Fibroblast of mammary gland (primary cell): ENCODE data around the gene RIPOR3.

Experiments used
- DNase-seq: peaks from one replicate; pipeline ENCODE4 v3.0.0-alpha.2; 2010; ENCODE audit warnings: low read depth
- H3K4me3 ChIP-seq: 2 replicates; pipeline ENCODE4 v1.5.1; 2011; ENCODE audit warnings: low read depth, mild to moderate bottlenecking, low read length, moderate library complexity; ENCODE audit not compliant: control insufficient read depth
- TF ChIP-seq, protein P1 (sequence below): conservative IDR thresholded peaks from 2 replicates; pipeline ENCODE4 v1.5.1; 2011; ENCODE audit warnings: low read depth, low read length, inconsistent platforms; ENCODE audit not compliant: control insufficient read depth, insufficient read depth

RIPOR3 gene

DNA sequence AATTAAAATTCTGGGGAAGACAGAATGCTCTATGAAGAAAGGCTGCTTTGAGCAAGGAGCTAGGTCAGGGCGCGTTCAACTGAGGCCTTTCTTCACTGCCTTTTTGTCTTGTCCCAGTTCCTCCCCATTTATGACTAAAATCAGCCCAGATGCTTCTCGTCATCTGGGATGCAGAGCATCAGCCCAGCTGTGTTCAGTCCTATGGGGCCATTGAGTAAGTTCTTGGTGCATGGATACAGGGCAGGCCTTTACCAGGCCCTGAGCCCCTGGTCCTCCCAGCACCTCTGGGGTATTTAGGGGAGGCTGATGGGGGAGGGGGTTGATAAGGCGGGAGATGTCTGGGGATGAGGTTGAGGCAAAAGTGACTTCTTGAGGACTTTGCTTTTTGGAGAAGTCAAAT lies 125.5 kb downstream of the RIPOR3 start:
- TF ChIP-seq, protein P1, sequence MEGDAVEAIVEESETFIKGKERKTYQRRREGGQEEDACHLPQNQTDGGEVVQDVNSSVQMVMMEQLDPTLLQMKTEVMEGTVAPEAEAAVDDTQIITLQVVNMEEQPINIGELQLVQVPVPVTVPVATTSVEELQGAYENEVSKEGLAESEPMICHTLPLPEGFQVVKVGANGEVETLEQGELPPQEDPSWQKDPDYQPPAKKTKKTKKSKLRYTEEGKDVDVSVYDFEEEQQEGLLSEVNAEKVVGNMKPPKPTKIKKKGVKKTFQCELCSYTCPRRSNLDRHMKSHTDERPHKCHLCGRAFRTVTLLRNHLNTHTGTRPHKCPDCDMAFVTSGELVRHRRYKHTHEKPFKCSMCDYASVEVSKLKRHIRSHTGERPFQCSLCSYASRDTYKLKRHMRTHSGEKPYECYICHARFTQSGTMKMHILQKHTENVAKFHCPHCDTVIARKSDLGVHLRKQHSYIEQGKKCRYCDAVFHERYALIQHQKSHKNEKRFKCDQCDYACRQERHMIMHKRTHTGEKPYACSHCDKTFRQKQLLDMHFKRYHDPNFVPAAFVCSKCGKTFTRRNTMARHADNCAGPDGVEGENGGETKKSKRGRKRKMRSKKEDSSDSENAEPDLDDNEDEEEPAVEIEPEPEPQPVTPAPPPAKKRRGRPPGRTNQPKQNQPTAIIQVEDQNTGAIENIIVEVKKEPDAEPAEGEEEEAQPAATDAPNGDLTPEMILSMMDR: no peak
- no peak overlapping the region for H3K4me3 ChIP-seq
- no peak for DNase-seq

DNA sequence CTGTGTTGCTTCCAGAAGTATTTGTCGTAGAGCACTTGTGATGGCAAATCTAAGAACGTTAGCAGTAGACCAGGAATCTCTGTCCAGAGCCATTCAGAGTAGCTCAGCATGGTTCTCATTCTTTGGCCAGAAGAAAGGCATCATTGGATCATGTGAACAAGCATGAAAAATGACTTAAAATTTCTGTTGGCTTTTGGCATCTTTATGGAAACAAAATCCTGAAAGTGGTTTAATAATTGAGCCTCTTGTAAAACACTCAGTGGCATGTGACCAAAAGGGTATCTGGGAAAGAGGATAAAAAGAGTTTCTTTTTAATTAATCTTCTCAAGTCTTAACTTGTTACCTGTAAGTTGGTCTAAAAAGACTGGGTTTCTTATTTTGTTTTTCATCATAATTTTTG lies 126.0 kb downstream of the RIPOR3 start:
- TF ChIP-seq, protein P1: no peak
- no peak for DNase-seq
- H3K4me3 ChIP-seq: no peak overlapping the region

DNA sequence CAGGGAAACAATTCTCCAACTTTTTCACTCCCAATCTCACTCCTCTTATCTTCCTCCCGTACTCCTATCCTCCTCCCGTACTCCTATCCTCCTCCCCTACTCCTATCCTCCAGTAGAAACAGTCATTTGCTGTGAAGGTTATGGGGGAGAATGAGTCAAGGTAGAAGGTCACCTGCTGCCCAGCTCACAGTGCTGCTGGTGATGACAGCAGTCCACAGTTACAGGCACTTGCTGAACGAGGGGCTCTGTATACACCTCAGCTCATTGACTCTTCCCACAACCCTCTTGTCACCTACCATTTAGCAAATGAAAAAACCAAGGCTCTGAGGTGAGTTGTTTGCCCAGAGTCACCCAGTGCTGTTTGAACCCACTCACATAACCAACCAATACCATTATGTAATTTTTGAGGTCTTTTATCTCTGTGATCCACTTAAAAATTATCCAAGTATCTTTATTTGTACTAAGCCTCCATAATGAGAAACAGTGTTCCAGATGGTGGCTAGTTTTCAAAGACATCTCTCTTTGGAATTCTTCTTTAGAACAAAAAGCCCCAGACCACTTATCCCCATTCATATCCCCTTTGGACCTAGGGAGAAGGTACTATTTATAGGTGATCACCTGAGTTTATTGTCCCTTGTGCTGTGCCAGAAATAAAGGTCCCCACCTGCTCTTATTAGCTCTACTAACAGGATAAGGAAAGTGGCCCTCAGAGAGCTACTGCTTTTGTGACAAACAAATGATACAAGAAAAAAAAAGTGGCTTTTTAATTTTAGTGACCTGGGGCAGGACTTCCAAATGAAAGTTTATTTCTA lies 128.0 kb downstream of the RIPOR3 start:
- no peak for DNase-seq
- no peak overlapping the region for H3K4me3 ChIP-seq
- TF ChIP-seq, protein P1: no peak

DNA sequence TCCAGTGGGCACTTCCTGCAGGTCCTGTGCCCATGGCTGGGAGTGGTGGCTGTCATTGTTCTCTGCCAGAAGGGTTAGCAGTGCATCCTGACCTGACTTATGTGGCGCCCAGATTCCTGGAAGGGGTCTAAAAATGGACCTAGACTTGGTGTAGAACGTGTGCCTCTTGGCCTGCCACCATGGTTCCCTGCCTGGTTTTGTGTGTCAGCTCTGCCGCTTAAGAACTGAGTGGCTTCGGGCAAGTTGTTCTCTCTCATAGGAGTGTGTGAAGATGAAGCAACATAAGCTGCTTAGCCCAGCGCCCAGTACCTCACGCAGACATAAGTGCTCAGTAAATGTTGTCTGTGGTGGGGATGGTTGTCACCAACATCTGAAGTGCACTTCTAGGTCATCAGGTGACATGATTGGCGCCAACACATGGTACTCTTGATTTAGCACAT lies 129.1 kb downstream of the RIPOR3 start:
- no peak overlapping the region for H3K4me3 ChIP-seq
- TF ChIP-seq, protein P1: no peak

DNA sequence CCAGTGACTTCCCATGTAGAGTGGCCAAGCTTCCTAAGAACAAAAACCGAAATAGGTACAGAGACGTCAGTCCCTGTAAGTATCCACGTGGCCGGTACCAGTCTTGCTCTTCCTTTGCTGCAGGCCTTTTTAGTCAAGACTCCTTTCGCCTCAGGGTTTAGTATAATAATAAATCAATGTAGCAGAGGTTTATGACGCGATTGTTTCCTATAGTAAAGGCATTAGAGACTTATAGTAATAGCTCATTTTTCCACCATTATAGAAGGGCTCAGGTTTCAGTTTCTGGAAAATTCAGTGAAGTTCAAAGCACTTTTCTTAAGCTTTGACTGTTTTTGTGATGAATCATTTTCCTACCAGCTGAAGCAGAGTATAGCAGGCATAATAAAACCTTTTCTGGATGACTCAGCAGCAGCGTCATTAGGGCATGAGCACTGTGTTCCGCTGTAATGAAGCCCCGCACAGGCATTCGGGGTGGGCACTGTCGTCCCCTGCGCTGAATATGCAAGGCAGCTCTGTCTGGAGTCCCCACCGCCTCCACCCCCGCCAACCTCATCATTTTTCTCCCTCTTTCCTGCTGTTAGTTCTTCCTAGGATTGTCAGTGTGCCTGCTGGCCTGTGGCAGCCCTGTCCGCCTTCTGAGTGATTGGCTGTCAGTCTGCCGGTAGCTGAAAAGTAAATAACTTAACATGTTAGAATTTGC lies 129.8 kb downstream of the RIPOR3 start:
- TF ChIP-seq, protein P1: no peak
- no peak overlapping the region for H3K4me3 ChIP-seq
- peak; percentile 97 for DNase-seq

More for the DNA sequence above, 129.1 kb downstream of the RIPOR3 start:
- DNase-seq: no peak

DNA sequence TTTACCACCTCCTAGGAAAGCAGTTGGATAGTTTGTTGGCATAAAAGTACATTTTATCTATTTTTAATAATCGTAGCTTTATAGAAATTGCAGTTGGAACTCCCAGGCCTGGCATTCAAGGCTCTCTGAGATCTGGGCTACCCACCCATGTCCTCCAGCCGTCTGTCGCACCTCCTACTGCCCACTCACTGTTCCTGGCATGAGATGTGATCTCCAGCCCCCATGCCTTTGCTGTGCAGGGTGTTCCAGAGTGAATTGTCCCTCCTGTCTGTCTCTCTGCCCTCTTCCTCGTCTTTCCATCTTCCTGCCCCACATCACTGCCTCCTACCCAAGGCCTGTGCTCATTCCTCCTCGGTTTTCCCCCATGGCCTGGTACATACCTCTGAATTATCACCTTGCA lies 130.5 kb downstream of the RIPOR3 start:
- TF ChIP-seq, protein P1: no peak
- H3K4me3 ChIP-seq: no peak overlapping the region
- no peak for DNase-seq
